ENCODE results near the gene ARHGAP5.
A peak's percentile ranks its signal among the peaks of the same experiment; 100 is the strongest.

Gene ARHGAP5

DNA sequence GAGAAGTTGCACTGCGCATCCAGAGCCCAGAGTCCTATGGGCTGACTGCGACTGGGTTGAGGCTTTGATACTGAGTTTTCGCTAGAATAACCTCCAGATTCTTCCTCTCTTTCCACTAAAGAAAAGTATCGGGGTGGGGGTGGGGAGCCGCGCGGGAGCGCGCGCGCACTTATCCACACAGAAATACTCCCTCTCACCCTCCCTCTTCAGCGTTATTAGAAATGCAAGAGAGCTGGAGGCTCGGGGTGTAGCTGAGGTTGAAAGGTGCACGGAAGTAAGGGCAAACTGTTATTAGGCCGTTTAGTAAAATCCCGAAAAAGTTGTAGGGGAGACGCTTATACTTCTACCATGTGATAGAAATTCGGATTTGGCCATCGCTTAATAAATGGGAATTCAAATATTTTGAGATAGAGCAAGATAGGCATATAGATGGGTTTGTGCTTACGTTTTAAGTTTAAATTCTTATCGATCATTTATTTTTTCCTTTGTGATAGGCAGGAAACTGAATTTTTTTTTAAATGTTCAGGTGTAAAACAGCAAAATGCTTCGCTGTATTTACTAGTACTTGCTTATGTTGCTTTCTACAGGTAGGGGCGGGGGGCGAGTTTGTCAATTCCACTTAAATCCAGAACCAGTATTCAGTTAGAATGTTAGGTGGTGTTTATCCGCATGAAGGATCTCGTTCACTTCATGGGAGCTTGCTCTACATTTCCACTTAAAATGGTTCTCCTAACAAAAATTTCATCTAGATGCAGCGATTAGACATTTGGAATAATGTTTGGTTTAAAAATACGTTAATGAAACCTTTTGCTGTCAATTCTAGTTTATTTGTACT lies 1.1 kb downstream of the ARHGAP5 start:
- DNase-seq, result peak; percentile 51

DNA sequence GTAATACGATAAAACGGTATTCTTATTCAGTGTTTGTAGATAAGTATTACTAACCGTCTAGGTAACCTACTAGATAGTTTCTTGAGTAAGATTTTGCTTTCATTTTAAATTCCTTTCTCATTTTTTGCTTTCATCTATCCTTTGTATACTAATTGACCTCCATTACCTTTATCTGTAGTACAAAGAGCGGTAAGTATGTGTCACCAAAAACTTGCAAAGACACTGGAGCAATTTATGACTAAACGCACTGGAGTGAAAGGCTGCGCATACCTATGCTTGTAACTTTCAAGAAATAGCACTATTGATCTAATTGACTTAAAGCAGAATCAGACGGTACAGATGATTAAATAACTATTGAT lies 1.7 kb downstream of the ARHGAP5 start:
- peak; percentile 34 for DNase-seq

GRCh38 chr14:32079264-32079663 lies 2.2 kb downstream of the ARHGAP5 start:
- no peak for DNase-seq

DNA sequence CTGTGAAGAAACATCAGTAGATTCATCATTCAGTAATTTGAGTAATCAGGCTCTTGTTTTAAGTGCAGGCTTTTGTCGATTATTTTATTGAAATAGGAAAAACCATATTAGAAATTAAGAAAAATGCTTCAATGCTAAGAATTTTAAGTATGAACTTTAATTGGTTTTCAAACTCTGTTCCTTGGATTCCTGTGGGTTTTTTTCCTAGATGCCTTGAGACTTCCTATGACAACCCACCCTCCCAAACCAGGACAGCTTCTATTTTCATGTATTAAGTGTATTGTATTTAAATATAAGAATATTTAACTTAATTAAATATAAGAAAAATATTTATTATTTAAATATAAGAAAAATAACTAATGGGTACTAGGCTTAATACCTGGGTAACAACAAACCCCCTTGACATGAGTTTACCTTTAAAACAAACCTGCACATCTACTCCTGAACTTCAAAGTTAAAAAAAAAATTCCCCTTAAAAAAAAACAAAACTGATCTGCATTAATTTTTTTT lies 3.0 kb downstream of the ARHGAP5 start:
- DNase-seq, result peak; percentile 46

- no peak for DNase-seq
Observed at GRCh38 chr14:32081901-32082300, 4.8 kb downstream of the ARHGAP5 start.

DNA sequence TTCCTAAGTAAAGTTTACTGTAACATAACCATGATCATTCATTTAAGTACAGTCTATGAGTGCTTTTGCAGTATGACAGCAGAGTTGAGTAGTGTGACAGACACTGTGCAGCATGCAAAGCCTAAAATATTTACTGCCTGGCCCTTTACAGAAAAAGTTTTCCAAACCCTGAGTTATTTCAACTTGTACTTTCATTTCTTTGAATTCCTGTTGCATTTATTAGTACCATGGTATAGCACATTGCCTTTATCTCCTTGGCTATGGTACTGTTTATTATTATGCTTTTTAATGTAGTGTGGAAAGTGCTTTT lies 6.2 kb downstream of the ARHGAP5 start:
- no peak for DNase-seq

- no peak for DNase-seq
Observed at GRCh38 chr14:32083789-32084188, 6.7 kb downstream of the ARHGAP5 start.

DNA sequence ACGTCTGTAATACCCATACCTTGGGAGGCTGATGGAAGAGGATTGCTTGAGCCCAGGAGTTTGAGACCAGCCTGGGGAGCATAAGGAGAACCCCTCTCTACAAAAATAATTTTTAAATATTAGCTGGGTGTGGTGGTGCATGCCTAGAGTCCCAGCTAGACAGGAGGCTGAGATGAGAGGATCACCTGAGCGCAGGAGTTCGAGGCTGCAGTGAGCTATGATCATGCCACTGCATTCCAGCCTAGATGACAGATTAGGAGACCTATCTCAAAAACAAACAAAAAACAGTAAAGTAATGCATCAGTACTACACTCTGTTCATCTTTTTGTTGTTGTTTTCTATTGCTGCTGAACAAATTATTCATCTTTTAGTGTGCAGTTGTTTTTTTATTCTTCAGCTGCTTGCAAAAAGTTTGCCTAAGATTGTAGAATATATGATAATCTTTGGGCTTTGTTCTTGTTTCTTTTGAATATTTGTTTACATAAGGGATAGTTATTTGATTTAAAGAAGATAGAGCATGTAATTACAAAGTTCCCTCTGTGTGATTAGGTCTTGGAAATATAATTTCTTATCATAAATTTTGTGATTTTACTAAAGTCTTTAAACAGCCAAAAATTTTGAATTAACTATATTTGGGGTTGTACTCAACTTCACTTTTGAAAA lies 8.2 kb downstream of the ARHGAP5 start:
- DNase-seq, result no peak

- no peak for DNase-seq
Observed at GRCh38 chr14:32085845-32086383, 8.8 kb downstream of the ARHGAP5 start.

DNA sequence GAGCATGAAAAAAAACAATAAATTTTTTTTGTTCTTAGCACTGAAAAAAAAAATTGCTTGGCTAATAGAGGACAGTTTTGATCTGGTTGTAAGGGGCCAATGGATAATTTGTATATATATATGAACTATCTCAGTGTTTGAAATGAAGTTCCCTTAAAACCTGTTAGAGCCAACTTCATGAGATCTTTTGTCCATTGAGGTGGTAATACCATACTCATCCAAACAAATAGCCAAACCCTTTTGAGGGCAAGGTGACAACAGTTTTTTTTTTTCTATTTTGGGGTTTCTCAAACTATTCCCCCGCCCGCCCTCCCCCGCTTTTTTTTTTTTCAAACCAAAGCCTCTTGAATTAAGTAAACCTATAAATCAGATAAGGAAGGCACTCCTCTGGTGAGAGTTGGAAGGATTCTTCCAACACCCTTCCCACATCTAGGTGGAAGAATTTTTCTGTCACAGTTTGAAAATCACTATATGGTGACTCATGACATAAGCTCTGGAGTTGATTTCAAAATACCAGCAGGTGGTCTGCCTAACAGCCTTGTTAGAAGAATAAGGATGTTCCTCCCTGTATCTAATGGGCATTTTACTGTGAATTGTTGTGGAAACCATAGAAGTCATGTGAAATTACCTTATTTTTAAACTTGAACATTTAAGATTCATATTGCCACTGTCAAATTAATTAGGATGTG lies 10.2 kb downstream of the ARHGAP5 start:
- DNase-seq, result peak; percentile 74

- no peak for DNase-seq
Observed at GRCh38 chr14:32087907-32088306, 10.8 kb downstream of the ARHGAP5 start.

DNA sequence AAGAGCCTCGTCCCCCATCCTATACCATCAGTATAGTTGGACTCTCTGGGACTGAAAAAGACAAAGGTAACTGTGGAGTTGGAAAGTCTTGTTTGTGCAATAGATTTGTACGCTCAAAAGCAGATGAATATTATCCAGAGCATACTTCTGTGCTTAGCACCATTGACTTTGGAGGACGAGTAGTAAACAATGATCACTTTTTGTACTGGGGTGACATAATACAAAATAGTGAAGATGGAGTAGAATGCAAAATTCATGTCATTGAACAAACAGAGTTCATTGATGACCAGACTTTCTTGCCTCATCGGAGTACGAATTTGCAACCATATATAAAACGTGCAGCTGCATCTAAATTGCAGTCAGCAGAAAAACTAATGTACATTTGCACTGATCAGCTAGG lies 13.6 kb downstream of the ARHGAP5 start:
- no peak for DNase-seq

DNA sequence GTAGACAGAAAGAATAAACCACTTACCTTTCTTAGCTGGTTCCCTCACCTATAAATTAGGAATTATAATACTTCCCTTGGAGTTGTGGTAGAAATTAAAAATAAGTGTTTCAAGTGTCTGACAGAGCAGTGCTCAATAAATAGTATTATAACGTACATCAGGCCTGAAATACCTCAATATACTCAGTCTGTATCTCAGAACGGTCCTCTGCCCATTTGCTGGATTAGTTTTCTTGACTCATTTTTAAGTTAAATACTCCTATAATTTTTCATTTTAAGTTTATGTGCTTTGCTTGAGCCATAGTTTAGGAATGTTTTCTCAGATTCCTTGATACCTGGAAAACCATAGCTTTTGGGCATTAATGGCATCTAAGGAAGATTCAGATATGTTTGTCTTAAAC lies 22.4 kb downstream of the ARHGAP5 start:
- no peak for DNase-seq

GRCh38 chr14:32100175-32100574 lies 23.1 kb downstream of the ARHGAP5 start:
- no peak for DNase-seq

GRCh38 chr14:32102152-32102787 lies 25.2 kb downstream of the ARHGAP5 start:
- no peak for DNase-seq

DNA sequence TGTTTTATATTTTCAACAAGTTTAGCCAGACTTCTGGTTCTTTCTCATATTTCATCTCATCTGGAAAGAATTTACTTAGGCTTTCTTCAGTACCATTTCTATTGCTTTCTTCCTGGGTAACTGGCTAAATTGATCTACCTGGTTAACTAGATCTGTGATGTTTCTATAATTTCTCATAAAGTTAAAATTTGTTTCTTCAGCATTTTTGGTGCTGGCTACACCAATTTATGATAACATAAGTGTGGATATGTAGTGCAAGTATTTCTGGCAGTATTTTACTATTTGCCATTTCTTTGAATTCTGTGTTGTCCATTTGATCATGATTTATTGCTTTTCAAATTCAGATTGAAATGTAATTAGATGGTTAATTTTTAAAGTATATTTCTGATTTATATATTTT lies 25.9 kb downstream of the ARHGAP5 start:
- DNase-seq, result no peak

- DNase-seq, result no peak
Observed at GRCh38 chr14:32104308-32104707, 27.2 kb downstream of the ARHGAP5 start.

DNA sequence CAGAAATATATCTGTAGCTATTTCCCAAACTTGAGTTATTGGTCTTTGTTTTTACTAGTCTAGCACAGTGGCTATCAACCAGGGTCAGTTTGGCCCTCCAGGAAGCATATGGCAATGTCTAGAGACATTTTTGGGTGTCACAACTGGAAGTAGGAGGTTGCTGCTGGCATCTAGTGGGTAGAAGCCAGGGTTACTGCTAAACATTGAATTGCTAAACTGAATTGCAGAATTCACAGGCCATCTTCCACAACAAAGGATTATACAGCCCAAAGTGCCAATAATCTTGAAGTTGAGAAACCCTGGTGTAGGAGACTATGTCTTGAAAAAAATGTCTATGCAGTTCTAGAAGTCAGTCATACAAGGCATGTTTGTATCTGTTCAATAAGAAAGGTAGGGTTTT lies 27.7 kb downstream of the ARHGAP5 start:
- DNase-seq, result no peak

DNA sequence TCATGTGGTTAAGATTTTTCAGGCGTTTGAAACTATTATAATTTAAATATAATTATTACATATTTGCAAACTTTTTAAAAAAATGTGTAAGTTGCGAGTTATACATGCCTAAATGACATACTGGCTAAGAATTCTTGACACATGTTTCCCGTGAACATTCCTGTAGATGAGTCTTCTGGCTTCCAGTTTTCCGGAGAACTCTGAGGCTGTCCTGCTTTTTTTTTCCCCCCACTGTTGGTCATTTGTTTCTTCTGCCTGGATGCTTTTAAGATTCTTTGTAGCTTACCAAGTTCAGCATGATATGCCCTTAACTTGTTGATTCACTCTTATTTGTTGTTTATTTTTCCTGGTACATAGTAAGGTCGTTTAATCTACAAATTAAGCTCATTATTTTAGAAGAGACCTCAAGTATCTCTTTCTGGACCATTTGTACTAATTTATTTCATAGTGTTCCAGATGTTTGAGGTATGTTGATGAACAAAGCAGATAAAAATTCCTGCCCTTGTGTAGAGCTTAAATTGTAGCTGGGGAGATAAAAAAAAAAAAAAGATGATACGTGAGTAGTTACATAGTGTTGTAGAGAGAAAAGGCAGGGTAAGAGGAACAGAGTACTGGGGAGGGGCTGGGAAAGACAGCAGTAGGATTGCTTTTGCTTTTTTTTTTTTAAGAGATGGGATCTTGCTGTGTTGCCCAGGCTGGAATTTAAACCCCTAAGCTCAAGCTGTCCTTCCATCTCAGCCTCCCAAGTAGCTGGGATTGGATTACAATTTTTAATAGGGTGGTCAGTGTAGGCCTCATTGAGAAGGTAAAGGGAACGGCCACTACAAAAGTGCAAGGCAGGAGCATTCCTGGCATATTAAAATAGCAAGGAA lies 32.8 kb downstream of the ARHGAP5 start:
- DNase-seq, result peak; percentile 89

DNA sequence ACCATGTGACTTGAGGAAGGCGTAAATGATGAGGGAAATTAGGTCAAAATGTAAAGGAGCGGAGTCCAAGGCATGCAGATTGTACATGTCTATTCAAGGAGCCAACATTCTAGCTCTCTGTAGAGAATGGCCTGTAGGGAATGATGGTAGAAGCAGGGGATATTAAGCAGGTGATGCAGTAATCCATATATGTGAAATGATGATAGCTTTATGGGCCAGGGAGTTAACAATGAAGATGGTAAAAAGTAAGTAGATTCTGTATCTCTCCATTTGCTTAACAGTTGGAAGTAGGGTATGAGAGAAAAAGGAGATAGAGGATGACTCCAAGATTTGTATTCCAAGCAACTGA lies 33.4 kb downstream of the ARHGAP5 start:
- no peak for DNase-seq

GRCh38 chr14:32121536-32121935 lies 44.4 kb downstream of the ARHGAP5 start:
- DNase-seq, result no peak

DNA sequence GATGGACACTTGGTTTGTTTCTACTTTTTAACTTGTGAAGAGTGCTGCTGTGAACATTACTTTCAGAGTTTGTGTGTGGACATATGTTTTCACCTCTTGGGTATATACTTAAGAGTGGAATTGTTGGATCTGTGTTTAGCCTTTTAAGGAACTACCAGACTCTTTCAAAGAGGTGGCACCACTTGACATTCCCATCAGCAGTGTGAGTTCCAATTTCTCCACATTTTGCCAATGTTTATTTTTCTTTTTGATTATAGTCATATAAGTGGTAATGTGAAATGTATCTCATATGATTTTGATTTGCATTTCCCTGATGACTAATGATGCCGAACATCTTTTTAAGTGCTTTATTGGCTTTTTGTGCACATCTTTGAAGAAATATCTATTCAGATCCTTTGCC lies 44.8 kb downstream of the ARHGAP5 start:
- peak; percentile 55 for DNase-seq

Data from EL (cell line).